HEK293 (cell line): ENCODE data around the gene ABHD12.
A peak's percentile ranks its signal among the peaks of the same experiment; 100 is the strongest.

Experiments
- CTCF ChIA-PET: fragments of 350-600 bp; formaldehyde crosslinking; extraction: SDS; loops from one replicate; lab custom pipeline; 2021; ENCODE audit warnings: antibody characterized with exemption; lab: Yijun Ruan, JAX
- POLR2A ChIA-PET: fragments of 300-600 bp; formaldehyde crosslinking; extraction: SDS; loops from one replicate; lab custom pipeline; 2020; ENCODE audit warnings: antibody characterized with exemption, inconsistent platforms; lab: Yijun Ruan, JAX
- H3K27ac ChIP-seq: fragments of 200-500 bp; sonication (Bioruptor generic); 2 replicates; pipeline ENCODE4 v1.5.1; 2014; ENCODE audit warnings: low read depth, low read length, control low read depth, inconsistent platforms; ENCODE audit errors: extremely low read depth
- H3K36me3 ChIP-seq, 2 experiments: fragments of 200-500 bp in 1 of 2; sonication (Bioruptor generic) in 1 of 2; 1 replicate in 1 of 2; 2 replicates in 1 of 2; pipeline ENCODE4 v1.5.1; 2014 to 2017; ENCODE audit warnings: inconsistent platforms in 2 of 2, low read length in 2 of 2; ENCODE audit not compliant: control insufficient read depth in 2 of 2, insufficient read depth in 1 of 2
- H3K4me1 ChIP-seq: fragments of 200-500 bp; sonication (Bioruptor generic); 2 replicates; pipeline ENCODE4 v1.5.1; 2014; ENCODE audit warnings: mild to moderate bottlenecking, low read length, inconsistent platforms; ENCODE audit not compliant: control insufficient read depth, insufficient read depth
- H3K4me3 ChIP-seq: 2 replicates; pipeline ENCODE4 v1.5.1; 2011; ENCODE audit warnings: low read depth, mild to moderate bottlenecking, control low read depth, low read length, moderate library complexity
- H3K9me3 ChIP-seq: fragments of 200-500 bp; sonication (Bioruptor generic); 2 replicates; pipeline ENCODE4 v1.5.1; 2014; ENCODE audit warnings: low read depth, low read length, inconsistent platforms; ENCODE audit not compliant: control insufficient read depth, insufficient read depth
- CTCF ChIP-seq: fragments of 450-650 bp; formaldehyde crosslinking; IDR thresholded peaks from 2 replicates; pipeline ENCODE4 v1.5.1; 2016; ENCODE audit warnings: missing biosample characterization, missing genetic modification characterization
- EGR2 ChIP-seq: fragments of 450-650 bp; formaldehyde crosslinking; IDR thresholded peaks from 2 replicates; pipeline ENCODE4 v1.5.1; 2016; ENCODE audit warnings: low read depth, missing biosample characterization, missing genetic modification characterization
- GLI2 ChIP-seq: fragments of 450-650 bp; formaldehyde crosslinking; IDR thresholded peaks from 2 replicates; pipeline ENCODE4; 2017; ENCODE audit warnings: missing biosample characterization, missing genetic modification characterization, low read depth, borderline replicate concordance
- PRDM1 ChIP-seq: fragments of 450-650 bp; formaldehyde crosslinking; IDR thresholded peaks from 2 replicates; pipeline ENCODE4; 2016; ENCODE audit warnings: missing biosample characterization, missing genetic modification characterization
- PRDM2 ChIP-seq: fragments of 450-650 bp; formaldehyde crosslinking; IDR thresholded peaks from 2 replicates; pipeline ENCODE4 v1.5.1; 2016; ENCODE audit warnings: missing biosample characterization, missing genetic modification characterization, borderline replicate concordance
- PRDM4 ChIP-seq: fragments of 450-650 bp; formaldehyde crosslinking; IDR thresholded peaks from 2 replicates; pipeline ENCODE4 v1.5.1; 2017; ENCODE audit warnings: missing biosample characterization, missing genetic modification characterization
- SCRT2 ChIP-seq: fragments of 450-650 bp; formaldehyde crosslinking; IDR thresholded peaks from 2 replicates; pipeline ENCODE4 v1.5.1; 2016; ENCODE audit warnings: missing biosample characterization, missing genetic modification characterization
- ZIC2 ChIP-seq: fragments of 450-650 bp; formaldehyde crosslinking; IDR thresholded peaks from 2 replicates; pipeline ENCODE4 v1.5.1; 2016; ENCODE audit warnings: missing biosample characterization, missing genetic modification characterization
- ZNF18 ChIP-seq: fragments of 450-650 bp; formaldehyde crosslinking; IDR thresholded peaks from 2 replicates; pipeline ENCODE4 v1.5.1; 2016; ENCODE audit warnings: missing biosample characterization, missing genetic modification characterization
- ZNF433 ChIP-seq: fragments of 450-650 bp; formaldehyde crosslinking; IDR thresholded peaks from 2 replicates; pipeline ENCODE4 v1.5.1; 2016; ENCODE audit warnings: missing biosample characterization, missing genetic modification characterization, low read depth
- ZNF785 ChIP-seq: fragments of 450-650 bp; formaldehyde crosslinking; IDR thresholded peaks from 2 replicates; pipeline ENCODE4 v1.5.1; 2016; ENCODE audit warnings: missing biosample characterization, missing genetic modification characterization
- ZNF791 ChIP-seq: fragments of 450-650 bp; formaldehyde crosslinking; IDR thresholded peaks from 2 replicates; pipeline ENCODE4 v1.5.1; 2016; ENCODE audit warnings: missing biosample characterization, missing genetic modification characterization
- ZSCAN4 ChIP-seq: fragments of 450-650 bp; formaldehyde crosslinking; IDR thresholded peaks from 2 replicates; pipeline ENCODE4 v1.5.1; 2017; ENCODE audit warnings: missing biosample characterization, missing genetic modification characterization

The ABHD12 gene

GRCh38 chr20:25300496-25301170, 90.0 kb downstream of the ABHD12 start:
- Histone ChIP-seq H3K9me3 (no peaks in the 10 kb centered on the region), H3K4me3 (no peak overlapping the region), H3K27ac (no peak overlapping the region), H3K4me1 (no peaks in the 10 kb centered on the region)
- ChIA-PET POLR2A (interaction anchor here (0.5 to 1.5 kb wide), 2 partner anchors 91 to 123 kb away, joined by 3 to 10 read pairs; partner anchors contain the start of gene ABHD12), CTCF (interaction anchor here (0.7 to 1.9 kb wide), 3 partner anchors 98 to 306 kb away, joined by 3 to 16 read pairs (median 3); no protein-coding TSS in a partner anchor)
- TF ChIP-seq ZNF433 (tag by site-specific recombination), result no peak
- peak; percentile 25; the same call in 1 of the 2 replicates for TF ChIP-seq ZIC2
- TF ChIP-seq EGR2 (tag by site-specific recombination), result 0 out of 2 replicates have a peak, but pooled peaks have one; percentile 29
- TF ChIP-seq, all 188 proteins: peak for 2
- peaks cover under 1 to 53% of the 10 kb centered on the region in 2 experiments; a peak in 2 of 3 replicates for H3K36me3 ChIP-seq

- Histone ChIP-seq H3K27ac (peak overlapping the region; percentile 41; the same call in 1 of the 2 replicates), H3K9me3 (no peaks in the 10 kb centered on the region), H3K4me3 (no peak overlapping the region), H3K36me3 (peaks cover 0 to 58% of the 10 kb centered on the region in 2 experiments; a peak in 2 of 3 replicates), H3K4me1 (no peaks in the 10 kb centered on the region)
- CTCF ChIA-PET, result interaction anchor here (0.5 to 1.9 kb wide), 3 partner anchors 99 to 512 kb away, joined by 3 to 16 read pairs (median 5); no protein-coding TSS in a partner anchor
- TF ChIP-seq PRDM2 (tag by site-specific recombination) (no peak), GLI2 (tag by site-specific recombination) (no peak), ZSCAN4 (no peak), PRDM1 (no peak), SCRT2 (tag by site-specific recombination) (no peak), ZNF791 (tag by site-specific recombination) (no peak), ZNF785 (tag by site-specific recombination) (no peak), ZNF433 (tag by site-specific recombination) (no peak), PRDM4 (tag by site-specific recombination) (no peak), ZNF18 (tag by site-specific recombination) (no peak), CTCF (tag by site-specific recombination) (no peak)
- POLR2A ChIA-PET, result interaction anchor here (1.5 kb wide), 1 partner anchor 91 kb away, joined by 10 read pairs; the partner anchor contains the start of gene ABHD12
Measured at GRCh38 chr20:25299806-25300205, 90.8 kb downstream of the ABHD12 start.
